SW 1271 (cell line): Measurements from ENCODE around the gene ERMARD.
A peak's percentile ranks its signal among the peaks of the same experiment; 100 is the strongest.

Experiments used
- DNase-seq, 2 experiments: peaks; one replicate each; lab custom pipeline; 2025; lab: John Stamatoyannopoulos, UW

The ERMARD gene

DNA sequence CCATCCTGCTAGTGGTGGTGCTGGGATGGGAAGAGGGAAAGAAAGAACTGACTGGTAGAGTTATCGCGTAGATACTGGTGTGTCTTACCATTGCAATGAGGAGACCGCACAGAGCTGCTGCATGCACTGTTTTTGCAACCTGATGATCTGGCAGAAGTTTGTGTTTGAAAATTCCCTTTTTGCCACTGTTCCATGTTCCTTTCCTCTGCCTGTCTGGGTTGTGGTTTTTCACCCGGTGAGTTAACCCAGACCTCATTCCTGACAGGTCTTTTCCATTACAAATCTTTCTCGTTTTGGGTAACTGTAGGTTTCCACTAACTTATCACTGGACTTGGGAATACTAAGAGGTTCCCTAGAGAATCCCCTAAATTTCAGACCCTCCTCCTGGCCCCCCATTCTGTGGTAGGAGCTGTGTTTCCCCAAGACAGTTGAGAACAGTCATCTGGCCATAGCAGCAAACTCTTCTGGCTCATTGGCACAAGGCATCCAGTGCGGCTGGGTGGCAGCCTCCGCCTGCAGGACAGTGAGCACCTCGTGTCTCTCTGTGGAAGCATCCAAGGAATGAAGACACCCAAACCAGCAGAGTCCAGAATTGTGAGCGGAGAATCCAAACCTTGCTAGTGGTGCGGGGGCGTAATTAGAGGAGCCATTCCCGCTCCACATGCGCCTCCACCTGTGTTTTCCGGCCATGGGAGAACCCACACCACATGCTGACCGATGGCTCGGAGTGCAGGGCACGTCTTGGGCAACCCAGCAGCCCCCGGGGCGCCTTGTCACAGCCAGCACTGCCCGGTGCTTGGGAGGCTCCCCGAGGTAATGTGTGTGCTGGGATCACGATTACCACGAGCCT, 32.8 kb downstream of the ERMARD start:
- DNase-seq = no peak

DNA sequence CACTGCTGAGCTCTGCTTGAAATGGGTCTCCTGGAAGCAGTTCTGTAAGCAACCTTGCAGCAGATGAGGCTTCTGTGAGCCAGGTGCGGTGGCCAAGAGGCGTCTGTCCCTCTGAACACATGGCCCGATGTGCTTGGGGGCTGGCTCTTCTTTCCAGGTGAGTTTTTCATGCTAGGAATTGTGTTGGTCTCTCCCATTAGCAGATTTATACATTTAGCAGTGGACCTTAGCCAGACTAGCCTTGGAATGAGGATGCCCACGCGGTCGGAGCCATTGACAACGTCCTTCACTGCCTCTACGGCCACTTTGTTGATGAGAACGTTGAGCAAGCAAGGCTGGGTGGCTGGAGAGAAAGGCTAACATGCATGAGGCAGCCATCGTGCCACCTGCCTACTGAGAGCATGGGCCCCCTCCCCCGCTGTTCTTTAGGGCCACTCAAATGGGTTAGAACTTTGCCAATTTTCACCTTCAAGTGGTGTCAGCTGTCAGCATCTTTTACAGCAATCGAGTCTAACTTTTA, 33.5 kb downstream of the ERMARD start:
- DNase-seq = no peak

DNA sequence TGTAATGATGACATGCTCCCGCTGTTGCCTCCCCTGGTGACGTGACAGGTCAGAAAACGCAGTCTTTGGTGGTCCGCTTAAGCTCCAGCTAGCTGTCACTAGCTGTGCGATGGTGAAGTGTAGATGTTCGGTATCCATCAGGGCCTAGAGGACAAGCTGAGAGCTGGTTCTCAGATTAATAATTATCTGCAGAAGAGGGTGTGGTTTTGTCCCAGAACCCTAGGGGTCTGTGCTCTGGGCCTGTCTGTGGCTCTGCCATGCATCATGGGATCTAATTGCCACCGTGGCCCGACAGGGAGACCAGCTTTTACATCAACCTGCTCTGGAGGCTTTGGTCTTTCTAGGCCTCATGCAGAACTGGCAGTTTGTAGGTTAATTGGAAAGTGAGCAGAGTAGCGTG, 34.1 kb downstream of the ERMARD start:
- DNase-seq = no peak

DNA sequence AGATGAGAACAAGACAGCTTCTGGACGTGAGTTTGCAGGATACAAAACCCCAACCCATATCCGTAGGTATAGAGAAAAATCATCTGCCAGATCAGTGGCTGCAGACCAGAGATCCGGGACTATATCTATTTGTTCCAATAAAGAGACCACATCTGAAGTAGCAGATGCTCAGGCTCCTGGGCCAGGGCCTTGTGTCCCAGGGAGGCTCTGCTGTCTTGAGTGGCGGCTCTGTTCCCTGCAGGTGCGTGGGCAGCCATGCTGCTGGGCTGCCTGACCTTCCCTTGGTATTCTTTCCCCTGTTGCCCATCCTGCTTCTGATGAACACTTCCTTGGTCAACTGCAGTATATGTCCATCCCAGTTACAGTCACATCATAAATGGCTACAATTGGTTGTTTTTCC, 34.9 kb downstream of the ERMARD start:
- no peak for DNase-seq

GRCh38 chr6:169787797-169788196, 36.4 kb downstream of the ERMARD start:
- no peak for DNase-seq

- DNase-seq = no peak
Observed at GRCh38 chr6:169788809-169789145, 37.4 kb downstream of the ERMARD start.

DNA sequence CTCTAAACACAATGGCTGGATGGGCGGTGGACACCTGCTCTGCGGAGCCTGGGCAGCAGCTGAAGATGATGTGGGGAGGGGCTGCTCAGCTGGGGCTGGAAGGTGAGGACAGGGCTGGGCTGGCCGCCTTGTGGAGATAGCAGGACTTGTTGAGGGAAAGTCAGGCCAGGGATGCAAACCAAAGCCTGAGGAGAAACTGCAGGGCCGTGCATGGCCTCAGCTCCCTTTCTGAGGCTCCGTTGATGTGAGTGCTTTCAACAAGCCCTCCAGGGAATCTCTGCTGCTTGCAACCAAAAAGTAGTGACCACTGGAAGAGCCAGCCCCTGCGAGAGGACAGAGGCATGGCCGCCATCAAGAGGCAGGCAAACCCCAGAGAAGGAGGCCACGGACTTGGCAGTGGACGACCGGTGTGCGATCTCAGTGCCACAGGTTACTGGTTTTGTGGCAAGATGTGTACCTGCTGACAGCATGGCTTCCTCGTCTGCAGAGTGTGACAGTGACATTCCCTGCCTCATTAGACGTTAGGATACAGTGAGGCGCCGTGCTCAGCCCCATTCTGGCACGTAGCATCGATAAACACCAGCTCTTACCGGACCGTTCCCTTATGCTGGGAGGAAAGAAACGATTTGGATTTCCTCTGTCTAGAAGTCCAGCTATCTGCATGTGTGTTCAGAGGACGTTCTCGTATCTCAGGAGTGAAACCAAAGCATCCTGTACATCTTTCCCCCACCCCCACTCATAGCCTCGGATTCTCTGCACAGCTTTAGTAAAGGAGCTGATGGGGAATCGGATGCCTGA, 37.9 kb downstream of the ERMARD start:
- no peak for DNase-seq

DNA sequence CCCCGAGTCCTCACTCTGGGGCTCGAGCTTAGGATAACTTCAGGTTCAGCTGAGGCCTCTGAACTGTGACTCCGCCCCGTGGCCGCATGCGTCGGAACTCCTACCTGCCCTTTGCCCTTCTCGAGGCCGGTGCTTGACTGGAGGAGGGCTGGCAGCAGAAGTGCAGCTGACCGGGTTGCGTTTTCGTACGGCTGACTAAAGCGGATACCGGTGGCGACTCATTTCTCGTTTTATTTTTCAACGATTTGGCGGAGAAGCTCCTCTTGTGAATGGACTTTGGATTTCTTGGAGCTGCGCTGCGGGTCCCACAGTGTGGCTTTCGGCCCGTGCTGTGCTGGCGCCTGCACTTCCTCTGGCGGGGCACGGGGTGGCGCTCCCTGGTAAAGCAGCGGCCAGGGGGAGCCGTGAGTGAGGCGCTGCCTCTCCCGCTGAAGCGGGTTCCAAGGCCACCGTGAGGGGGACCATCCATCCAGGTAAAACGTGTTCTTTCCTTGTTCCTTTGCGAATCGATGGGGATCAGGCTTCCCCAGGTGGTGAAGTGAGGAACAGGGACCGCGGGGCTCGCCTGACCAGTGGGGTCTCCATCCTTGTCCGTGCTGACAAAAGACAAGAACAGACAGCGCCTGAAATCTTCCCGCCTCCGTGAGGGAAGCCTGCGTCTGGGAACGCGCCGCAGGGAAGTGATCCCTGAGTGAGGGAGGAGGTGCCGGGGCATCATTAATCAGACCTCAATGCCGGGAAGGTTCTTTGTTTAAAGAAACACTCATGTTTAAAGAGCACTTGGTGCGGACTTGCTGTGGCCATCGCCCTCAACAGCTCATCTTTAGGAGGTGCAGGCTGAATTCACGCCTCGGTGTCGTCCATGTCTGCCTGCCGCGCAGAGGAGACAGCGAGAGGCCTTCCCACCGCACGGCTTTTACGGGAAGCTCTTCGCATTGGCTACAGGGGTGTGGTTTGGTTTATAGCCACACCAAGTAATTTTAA, 38.8 kb downstream of the ERMARD start:
- DNase-seq = peak; percentile 13 to 65

DNA sequence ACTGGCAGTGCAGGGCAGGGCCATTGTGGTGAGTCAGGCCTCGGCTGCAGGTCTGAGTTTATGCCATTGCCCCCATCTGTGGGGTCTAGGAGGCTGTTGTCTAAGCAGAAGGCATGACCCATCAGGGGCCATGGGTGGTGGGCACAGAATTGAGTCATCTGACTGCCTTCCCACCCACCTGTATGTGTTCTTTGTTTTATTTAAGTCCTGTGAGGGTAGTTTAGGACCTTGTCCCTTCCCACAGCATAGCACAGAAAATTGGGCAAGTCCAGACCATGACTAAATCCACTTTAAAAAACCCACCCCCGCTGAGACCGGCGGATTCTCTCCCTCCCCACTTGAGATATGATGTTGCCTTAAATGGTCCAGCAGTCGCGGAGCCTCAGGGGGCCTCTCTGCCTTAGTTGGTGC, 40.3 kb downstream of the ERMARD start:
- DNase-seq = no peak

GRCh38 chr6:169792306-169793015, 41.0 kb downstream of the ERMARD start:
- DNase-seq = no peak

DNA sequence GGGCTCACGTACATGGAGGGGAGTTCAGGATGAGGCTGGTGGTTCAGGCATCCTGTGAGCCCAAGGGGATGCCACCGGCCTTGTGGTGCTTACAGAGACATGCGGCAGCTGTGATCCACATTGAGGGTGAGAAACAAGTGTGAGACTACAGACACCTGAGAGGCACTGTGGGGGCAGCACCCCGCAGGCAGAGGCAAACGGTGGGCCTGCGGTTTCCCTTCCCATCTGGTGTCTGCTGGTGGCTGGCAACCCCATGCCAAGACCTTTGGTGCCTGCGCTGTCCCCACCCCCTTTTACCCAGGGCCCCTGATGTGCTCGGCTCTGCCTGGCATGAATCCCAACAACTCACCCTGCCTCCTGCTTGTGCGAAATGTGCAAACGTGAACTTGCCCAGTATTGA, 42.0 kb downstream of the ERMARD start:
- no peak for DNase-seq

GRCh38 chr6:169794317-169795055, 43.1 kb downstream of the ERMARD start:
- DNase-seq = no peak

GRCh38 chr6:169795196-169795595, 43.8 kb downstream of the ERMARD start:
- no peak for DNase-seq

GRCh38 chr6:169798764-169799473, 47.5 kb downstream of the ERMARD start:
- no peak for DNase-seq

GRCh38 chr6:169799474-169799926, 48.1 kb downstream of the ERMARD start:
- no peak for DNase-seq

DNA sequence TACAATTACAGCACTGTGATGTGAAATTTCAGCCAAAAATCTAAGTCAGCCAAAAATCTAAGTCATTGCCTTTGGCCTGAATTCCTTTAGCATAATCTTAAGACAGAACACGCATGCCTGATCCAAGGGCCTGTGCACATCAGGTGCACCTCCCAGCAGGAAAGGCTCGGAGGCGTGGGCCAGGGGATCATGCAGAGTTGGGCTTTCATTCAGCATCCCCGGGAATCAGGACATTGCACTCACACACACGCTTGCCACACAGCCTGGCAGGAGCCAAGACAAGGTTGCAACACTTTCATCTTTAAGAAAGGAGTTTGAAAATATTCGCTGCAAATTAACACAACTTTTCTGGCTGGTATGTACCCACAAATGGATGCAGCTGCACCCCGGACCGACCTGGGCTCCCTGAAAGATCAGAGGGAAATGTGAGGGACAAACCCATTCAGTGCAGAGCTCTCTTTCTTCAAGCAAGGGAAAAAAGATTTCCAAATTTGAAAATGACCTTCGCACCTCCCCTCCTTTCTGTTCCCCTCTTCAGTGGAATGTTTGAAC, 48.8 kb downstream of the ERMARD start:
- no peak for DNase-seq

GRCh38 chr6:169800668-169801395, 49.4 kb downstream of the ERMARD start:
- DNase-seq = no peak

GRCh38 chr6:169801396-169802160, 50.2 kb downstream of the ERMARD start:
- no peak for DNase-seq
